ENCODE results near the gene DCPS.
"Not testable (repeated sequence)": the region's sequence is repeated elsewhere in the genome, so short reads cannot be mapped to it uniquely, and the experiment has no call there.

Gene DCPS

DNA sequence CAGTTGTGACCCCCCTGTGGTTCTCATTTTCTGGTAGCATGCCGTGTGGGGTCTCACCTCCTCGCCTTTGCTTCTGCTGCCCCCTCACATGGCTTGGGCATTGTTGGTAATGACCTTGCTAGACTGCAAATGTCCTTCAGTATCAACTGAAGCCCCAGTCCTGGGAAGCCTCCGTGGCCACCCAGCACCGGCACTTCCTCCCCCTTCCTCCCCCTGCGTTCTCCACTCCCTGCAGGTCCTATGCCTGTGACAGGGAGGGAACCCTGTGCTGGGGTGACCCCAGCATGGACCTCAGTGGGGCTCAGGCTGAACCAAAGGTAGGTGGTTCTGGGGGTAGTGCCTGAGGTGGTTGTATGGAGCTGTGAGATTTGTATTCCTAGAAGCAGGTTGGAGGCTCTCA is 57.5 kb downstream of the DCPS start:
- no peak for DNase-seq (ENCODE audit: low read depth)

GRCh38 chr11:126362879-126363655 is 59.2 kb downstream of the DCPS start:
- no peak for DNase-seq (ENCODE audit: low read depth)

DNA sequence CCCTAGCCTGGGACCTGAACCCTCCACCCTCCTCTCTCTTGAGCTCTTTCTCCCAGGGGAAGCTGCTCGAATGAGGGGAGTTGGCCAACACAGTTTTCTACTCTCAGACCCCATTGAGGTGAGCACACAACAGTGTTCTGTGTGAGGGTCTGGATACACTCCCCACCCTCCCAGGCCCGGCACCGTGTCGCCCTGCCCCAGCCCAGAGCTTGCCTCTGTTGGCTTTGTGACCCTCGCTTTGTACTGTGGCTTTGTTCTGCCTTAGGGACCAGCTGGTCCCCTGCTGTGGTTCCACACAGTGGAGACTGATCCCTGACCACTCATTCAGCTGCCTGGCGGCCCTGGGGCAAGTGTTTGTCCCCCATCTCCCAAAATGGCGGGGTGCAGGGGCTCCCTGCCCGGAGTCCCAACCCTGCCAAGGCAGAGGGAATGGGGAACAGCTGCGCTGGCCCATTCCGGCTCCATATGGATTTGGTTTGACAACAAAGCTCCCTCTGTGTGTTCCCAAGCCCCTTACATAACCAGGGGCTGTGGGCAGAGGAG is 59.9 kb downstream of the DCPS start:
- DNase-seq (ENCODE audit: low read depth) = no peak

DNA sequence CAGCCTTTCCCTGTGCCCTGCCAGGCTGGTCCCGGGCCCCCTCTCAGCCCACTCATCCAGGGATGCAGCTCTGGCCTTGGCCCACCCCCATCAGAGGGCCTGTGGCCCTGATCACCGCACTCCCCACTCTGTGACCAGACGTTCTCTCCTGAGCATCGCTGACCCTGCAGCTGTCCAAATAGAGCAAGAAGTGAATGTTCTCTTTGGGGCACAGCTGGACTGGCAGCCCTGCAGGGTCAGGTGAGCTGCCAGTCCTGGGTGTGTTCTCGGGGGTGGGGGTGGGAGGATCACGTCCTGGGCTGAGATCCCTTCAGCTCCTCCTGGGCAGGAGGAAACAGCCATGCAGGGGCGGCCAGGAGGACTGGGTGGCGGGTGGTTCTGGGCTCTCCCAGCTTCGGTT is 60.9 kb downstream of the DCPS start:
- not testable (repeated sequence) for DNase-seq (ENCODE audit: low read depth)

DNA sequence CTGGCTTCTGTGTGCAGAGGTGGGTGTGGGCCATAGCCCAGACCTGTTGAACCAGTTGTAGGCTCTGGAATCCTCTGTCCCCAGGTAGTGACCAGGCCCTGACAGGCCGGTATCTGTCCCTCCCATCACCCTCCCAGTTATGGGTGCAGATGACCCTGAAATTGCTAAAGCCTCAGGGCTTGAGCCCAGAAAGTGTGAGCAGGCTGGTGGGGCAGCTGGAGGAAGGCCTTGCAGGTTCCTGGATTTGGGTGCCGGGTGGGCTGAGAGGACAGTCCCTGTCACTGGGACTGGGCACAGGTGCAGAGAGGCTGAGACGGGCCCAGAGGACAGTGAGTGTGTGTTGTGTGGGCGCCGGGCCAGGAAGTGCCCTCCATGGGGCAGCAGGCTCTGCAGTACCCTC is 61.6 kb downstream of the DCPS start:
- DNase-seq (ENCODE audit: low read depth) = not testable (repeated sequence)

DNA sequence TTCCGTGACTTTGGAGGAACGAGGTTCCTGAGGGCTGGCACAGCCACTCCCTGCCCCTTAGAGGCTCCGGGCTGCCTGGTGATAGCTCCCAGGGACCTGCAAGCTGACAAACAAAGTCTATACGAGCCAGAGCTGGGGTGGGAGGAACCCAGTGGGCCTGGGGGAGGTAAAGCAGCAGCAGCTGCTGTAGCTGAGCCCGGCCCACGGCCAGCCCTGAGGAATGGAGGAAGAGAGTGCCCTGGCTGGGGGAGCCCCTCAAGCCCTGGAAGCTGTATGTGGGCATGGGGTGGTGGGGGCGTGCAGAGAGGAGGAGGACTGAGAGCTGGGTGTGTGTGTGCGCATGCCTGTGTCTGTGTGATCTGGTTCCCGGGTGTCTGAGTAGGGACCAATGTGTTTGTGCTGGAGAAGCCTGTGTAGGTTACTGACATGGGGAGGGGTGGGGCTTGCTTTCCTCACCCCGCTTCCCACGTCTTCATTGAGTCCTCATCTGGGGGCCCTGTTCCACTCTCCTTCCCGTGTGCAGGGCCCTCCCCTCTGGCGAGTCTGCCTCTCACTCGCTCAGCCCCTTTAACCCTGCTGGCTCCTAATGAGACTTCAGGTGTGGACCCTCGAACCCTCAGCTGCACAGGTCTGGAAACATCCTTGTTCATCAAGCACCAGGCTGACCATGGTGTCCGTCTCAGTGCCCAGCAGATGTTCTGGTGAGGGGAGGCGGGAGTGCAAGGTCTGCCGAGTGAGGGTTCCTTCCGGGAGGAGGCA is 62.4 kb downstream of the DCPS start:
- no peak for DNase-seq (ENCODE audit: low read depth)

- DNase-seq (ENCODE audit: low read depth) = not testable (repeated sequence)
Measured at GRCh38 chr11:126366823-126367654, 63.2 kb downstream of the DCPS start.

DNA sequence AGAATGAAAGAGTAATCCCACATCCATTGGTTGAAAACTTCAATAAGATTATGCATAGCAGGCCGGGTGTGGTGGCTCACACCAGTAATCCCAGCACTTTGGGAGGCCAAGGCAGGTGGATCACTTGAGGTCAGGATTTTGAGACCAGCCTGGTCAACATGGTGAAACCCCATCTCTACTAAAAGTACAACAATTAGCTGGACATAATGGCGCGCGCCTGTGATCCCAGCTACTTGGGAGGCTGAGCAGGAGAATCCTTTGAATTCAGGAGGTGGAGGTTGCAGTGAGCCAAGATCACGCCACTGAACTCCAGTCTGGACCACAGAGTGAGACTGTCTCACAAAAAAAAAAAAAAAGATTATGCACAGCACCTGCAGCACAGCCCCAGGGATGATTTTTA is 63.9 kb downstream of the DCPS start:
- not testable (repeated sequence) for DNase-seq (ENCODE audit: low read depth)

DNA sequence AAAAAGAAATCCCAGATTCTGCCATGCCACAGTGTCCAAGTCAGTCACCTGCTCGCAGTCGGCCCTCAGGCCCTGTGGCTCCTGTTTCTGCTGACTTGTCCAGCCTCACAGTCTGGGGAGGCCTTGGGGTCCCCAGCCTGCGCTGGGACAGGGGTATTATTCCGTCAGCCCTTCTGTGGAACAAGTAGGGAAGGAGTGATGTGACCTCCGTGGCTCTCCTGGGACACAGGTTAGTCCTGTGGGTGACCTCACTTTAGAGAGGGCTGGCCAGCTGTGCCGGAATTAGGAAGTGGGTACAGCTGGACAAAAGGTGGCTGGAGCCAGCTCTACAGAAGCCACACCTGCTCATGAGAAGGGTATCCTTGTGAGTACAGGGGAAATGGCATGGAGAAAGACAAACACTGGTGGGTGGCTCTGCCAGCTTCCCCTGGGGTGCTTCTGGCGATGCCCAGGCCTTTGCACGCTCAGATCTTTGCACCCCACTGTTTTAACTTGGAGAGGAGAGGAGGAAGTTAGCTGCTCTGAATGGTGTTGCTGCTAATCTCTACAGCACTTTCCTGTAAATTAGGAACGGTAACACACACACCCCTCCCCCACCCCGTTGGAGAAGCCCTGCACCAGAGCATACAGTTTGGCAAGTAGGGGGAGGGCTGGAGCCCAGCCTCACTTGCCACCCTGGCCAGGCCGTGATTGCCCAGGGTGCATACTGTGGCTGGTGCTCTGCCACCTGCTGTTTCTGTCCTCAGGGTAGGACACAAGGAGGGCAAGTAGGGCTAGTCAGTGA is 64.7 kb downstream of the DCPS start:
- not testable (repeated sequence) for DNase-seq (ENCODE audit: low read depth)

DNA sequence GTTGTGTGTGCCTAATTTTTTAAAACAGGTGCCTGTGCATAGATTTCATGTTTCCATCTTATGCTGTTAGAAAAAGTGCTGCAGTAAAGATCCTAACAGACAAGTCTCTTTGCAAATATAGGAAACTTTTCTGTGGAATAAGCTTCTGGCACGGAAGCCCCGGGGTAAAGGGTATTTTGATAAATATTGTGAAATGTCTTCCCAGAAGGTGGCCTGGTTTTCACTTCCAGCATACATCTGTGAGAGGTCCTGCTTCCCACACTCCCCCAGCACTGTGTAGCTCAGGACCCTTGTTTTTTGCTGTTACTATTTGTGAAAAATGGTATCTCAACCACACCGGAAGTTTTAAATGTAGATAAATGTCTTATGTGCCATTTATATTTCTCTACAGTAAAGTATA is 66.2 kb downstream of the DCPS start:
- DNase-seq (ENCODE audit: low read depth) = no peak

DNA sequence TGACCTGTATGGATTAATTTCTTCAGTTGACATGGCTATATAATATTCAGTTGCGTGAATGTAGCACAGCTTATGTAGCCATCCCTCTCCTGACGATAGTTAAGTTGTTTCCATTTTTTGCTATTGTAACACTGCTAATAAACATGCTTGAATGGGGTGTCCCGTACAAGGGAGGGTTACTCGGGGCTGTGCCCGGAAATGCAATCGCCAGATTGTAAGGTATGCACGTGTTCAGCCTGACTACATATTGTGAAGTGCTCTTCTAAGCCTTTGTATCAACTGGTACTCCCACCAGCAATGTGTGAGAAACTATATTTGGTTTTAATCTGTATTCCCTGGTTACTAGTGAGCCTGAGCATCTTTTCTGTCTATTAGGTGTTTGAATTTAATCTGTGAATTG is 67.7 kb downstream of the DCPS start:
- DNase-seq (ENCODE audit: low read depth) = no peak

DNA sequence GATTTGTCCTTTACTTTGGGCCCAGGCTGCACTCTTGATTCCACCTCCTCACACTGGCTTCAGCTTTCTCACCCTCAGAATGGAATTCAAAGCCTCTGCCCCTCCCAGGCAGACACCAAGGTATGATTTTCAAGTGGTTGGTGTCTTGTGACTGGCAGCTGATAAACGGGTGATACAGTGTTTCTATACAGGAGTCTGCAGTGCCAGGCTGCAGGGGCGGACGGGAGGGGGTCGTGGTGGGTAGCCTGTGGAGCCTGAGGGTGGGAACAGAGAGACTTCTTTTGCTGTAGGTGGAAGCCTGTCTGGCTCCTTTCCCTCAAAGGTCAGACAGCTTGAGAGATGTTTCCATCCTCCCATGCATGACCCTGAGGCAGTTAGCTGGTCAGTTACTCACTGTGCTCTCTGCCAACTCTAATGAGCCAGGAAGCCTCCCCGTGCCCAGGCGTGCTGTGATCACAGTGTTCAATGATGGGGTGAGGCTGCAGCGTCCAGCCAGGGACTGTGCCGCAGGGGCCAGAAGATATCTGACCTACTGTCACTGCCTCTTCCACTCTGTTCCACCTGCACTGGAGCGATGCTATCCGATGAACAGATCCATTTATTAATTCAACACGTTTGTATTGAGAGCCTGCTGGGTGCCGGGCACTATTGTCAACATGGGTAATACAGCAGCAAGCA is 69.7 kb downstream of the DCPS start:
- not testable (repeated sequence) for DNase-seq (ENCODE audit: low read depth)

- DNase-seq (ENCODE audit: low read depth) = not testable (repeated sequence)
Measured at GRCh38 chr11:126374562-126375300, 70.9 kb downstream of the DCPS start.

GRCh38 chr11:126375726-126376125 is 71.9 kb downstream of the DCPS start:
- no peak for DNase-seq (ENCODE audit: low read depth)

DNA sequence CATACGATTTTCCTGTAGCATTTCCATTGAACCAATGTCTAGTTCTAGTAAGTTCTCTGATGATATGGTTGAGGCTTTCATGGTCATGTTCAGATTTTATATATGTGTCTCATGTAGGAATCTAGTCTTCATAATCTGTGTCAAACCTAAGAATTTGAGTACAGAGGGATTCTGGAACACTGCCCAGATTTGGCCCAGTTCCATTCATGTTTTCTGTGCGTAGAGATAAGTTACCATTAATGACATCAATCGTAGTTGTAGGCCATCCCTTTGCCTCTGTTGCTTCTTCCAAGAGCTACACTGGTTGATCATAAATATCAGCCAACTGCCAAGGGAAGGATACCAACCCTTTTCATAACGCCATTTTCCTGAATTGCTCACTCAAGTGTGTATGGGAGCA is 74.9 kb downstream of the DCPS start:
- DNase-seq (ENCODE audit: low read depth) = no peak

DNA sequence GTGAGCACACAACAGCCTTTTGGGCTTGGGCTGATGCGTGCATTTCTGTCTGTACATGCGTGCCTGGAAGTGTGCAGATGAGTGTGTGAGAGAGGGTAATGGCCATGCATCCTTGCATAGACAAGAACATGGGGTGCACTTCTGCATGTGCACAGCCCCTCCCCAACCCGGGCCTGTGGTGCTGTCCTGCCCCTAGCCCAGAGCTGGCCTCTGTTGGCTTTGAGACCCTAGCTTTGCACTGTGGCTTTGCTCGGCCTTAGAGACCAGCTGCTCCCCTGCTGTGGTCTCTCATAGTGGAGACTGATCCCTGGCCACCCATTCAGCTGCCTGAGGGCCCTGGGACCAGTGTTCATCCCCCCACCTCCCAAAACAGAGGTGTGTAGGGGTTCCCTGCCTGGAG is 77.0 kb downstream of the DCPS start:
- no peak for DNase-seq (ENCODE audit: low read depth)

DNA sequence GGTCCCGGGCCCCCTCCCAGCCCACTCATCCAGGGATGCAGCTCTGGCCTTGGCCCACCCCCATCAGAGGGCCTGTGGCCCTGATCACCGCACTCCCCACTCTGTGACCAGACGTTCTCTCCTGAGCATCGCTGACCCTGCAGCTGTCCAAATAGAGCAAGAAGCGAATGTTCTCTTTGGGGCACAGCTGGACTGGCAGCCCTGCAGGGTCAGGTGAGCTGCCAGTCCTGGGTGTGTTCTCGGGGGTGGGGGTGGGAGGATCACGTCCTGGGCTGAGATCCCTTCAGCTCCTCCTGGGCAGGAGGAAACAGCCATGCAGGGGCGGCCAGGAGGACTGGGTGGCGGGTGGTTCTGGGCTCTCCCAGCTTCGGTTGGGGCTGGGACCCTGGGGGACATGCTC is 78.1 kb downstream of the DCPS start:
- DNase-seq (ENCODE audit: low read depth) = not testable (repeated sequence)

DNA sequence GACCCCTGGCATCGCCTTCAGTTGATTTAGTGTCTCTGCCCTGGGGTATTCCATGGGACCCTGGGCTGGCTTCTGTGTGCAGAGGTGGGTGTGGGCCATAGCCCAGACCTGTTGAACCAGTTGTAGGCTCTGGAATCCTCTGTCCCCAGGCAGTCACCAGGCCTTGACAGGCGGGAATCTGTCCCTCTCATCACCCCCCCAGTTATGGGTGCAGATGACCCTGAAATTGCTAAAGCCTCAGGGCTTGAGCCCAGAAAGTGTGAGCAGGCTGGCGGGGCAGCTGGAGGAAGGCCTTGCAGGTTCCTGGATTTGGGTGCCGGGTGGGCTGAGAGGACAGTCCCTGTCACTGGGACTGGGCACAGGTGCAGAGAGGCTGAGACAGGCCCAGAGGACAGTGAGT is 78.8 kb downstream of the DCPS start:
- not testable (repeated sequence) for DNase-seq (ENCODE audit: low read depth)

DNA sequence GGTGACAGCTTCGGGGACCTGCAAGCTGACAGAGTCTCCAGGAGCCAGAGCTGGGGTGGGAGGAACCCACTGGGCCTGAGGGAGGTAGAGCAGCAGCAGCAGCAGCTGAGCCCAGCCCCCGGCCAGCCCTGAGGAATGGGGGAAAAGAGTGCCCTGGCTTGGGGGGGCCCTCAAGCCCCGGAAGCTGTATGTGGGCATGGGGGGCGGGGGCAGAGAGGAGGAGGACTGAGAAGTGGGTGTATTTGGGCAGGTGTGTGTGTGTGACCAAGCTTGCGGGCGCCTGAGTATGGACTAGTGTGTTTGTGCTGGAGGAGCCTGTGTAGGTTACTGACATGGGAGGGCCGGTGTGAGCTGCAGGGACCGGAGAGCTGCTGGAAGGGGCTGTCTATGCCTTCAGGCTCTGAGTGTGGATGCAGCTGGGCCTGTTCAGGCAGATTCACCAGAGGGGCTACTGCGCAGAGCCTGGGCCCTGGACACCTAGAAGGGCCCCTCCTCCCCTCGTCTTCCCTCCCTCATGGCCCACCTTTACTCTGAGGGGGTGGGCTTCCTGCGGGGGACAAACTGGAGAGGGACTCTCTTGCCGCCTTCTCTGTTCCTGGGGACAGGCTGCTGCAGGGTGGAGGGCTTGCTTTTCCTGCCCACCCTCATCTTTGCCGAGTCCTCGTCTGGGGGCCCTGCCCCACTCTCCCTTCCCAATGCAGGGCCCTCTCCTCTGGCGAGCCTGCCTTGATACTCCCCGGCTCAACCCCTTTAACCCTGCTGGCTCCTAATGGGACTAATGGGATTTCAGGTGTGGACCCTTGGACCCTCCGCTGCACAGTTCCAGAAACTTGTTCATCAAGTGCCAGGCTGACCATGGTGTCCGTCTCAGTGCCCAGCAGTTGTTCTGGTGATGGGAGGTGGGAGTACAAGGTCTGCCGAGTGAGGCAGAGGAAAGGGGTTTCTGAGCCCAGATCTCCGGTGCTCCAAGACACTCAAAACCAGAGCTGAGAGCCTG is 79.8 kb downstream of the DCPS start:
- no peak for DNase-seq (ENCODE audit: low read depth)
